Thyroid gland (tissue), 4 donors: ENCODE results near the gene LRRC3B. TPM values are rescaled to one million over a fixed set of nuclear protein-coding genes. Genes with fewer than 3 reads are reported as not detected.

Experiments
- DNase-seq, 2 donors: peaks; one replicate each; pipeline ENCODE4 v3.0.0-alpha.2; 2019
- H3K27ac ChIP-seq, 3 donors: fragments of 200-600 bp; sonication (generic); 1 replicate in 2 of 3; 2 replicates in 1 of 3; pipeline ENCODE4 v1.5.1; 2016 to 2019; ENCODE audit warnings: mild to moderate bottlenecking in 1 of 3, moderate library complexity in 1 of 3
- H3K27me3 ChIP-seq: fragments of 200-600 bp; sonication (generic); one replicate; pipeline ENCODE4 v1.5.1; 2019
- H3K36me3 ChIP-seq, 2 donors: fragments of 200-600 bp; sonication (generic); one replicate each; pipeline ENCODE4 v1.5.1; 2016 to 2019
- H3K4me1 ChIP-seq, 2 donors: fragments of 200-600 bp; sonication (generic); one replicate each; pipeline ENCODE4 v1.5.1; 2017 to 2019
- H3K4me3 ChIP-seq, 3 donors: fragments of 200-600 bp; sonication (generic); replicated peaks in 1 of 3; 1 replicate in 2 of 3; 2 replicates in 1 of 3; pipeline ENCODE4 v1.5.1; 2016; ENCODE audit warnings: mild to moderate bottlenecking in 1 of 3
- H3K9me3 ChIP-seq: fragments of 200-600 bp; sonication (generic); one replicate; pipeline ENCODE4 v1.5.1; 2017
- CTCF ChIP-seq, 6 experiments: fragments of 200-600 bp in 3 of 6; fragments of 450-650 bp in 3 of 6; sonication (generic) in 3 of 6; IDR thresholded peaks; one replicate each; pipeline ENCODE4 v1.5.1; 2016 to 2019; ENCODE audit warnings: antibody characterized with exemption in 6 of 6, mild to moderate bottlenecking in 2 of 6, inconsistent platforms in 1 of 6, moderate library complexity in 1 of 6
- POLR2A ChIP-seq, 2 donors: fragments of 450-650 bp; IDR thresholded peaks; one replicate each; pipeline ENCODE4 v1.6.1; 2017; ENCODE audit warnings: antibody characterized with exemption in 2 of 2, mild to moderate bottlenecking in 2 of 2, moderate library complexity in 1 of 2
- WGBS, 2 donors: methylation state at CpG; one replicate each; pipeline ENCODE4 v1.1.5; 2017; 5-methylcytosine and 5-hydroxymethylcytosine counted together
- intact Hi-C: fragments of 100-400 bp; cut with DNase I; formaldehyde crosslinking; loops from one replicate; pipeline ENCODE4 v1.15.1; 2023
- total RNA-seq, 4 donors: library from RNA; depleted of rRNA; stranded (reverse); fragments of >200 nt; gene quantifications; one replicate each; pipeline ENCODE4 v1.2.3, GENCODE V29; 2016

The LRRC3B gene
- total RNA-seq, 4 donors from 2014 or later: under 0.01 TPM; not detected in 3

GRCh38 chr3:26614006-26614685 is 8.4 kb upstream of the LRRC3B start:
- no peak overlapping the region for H3K4me3 ChIP-seq
- no peaks in the 10 kb centered on the region for H3K36me3 ChIP-seq
- no peak for DNase-seq
- no peak for TF ChIP-seq CTCF (IDR thresholded peaks at IDR 0.05)
- no peak for TF ChIP-seq POLR2A (IDR thresholded peaks at IDR 0.05)
- 68 to 77% methylated on average over 8 of the region's 8 CpGs for WGBS, 2 donors
- H3K4me1 ChIP-seq: no peaks in the 10 kb centered on the region
- intact Hi-C loops: no loop called here
- H3K27me3 ChIP-seq: no peaks in the 10 kb centered on the region
- H3K9me3 ChIP-seq: no peaks in the 10 kb centered on the region
- H3K27ac ChIP-seq: no peak overlapping the region

GRCh38 chr3:26621176-26621575 is 1.4 kb upstream of the LRRC3B start:
- DNase-seq: peak in 1 of 2 donors; percentile 8
- H3K36me3 ChIP-seq: no peaks in the 10 kb centered on the region
- H3K9me3 ChIP-seq: no peaks in the 10 kb centered on the region
- intact Hi-C loops: no loop called here
- H3K4me1 ChIP-seq: peaks cover 14 to 17% of the 10 kb centered on the region in 2 donors
- no peak overlapping the region for H3K4me3 ChIP-seq
- TF ChIP-seq CTCF (IDR thresholded peaks at IDR 0.05): no peak
- TF ChIP-seq POLR2A (IDR thresholded peaks at IDR 0.05): no peak
- no peak overlapping the region for H3K27ac ChIP-seq
- H3K27me3 ChIP-seq: no peaks in the 10 kb centered on the region

GRCh38 chr3:26621906-26622620 is 509 bp upstream of the LRRC3B start:
- peaks cover 14 to 17% of the 10 kb centered on the region in 2 donors for H3K4me1 ChIP-seq
- no peaks in the 10 kb centered on the region for H3K9me3 ChIP-seq
- DNase-seq: no peak
- TF ChIP-seq CTCF (IDR thresholded peaks at IDR 0.05) (no peak), POLR2A (IDR thresholded peaks at IDR 0.05) (no peak)
- intact Hi-C loops: no loop called here
- no peak overlapping the region for H3K4me3 ChIP-seq
- no peaks in the 10 kb centered on the region for H3K27me3 ChIP-seq
- no peaks in the 10 kb centered on the region for H3K36me3 ChIP-seq
- H3K27ac ChIP-seq: no peak overlapping the region
- WGBS, 2 donors: 12 to 13% methylated on average over 25 of the region's 25 CpGs

- Histone ChIP-seq H3K4me1 (peaks cover 14 to 17% of the 10 kb centered on the region in 2 donors), H3K4me3 (no peak overlapping the region), H3K27ac (no peak overlapping the region), H3K27me3 (no peaks in the 10 kb centered on the region), H3K36me3 (no peaks in the 10 kb centered on the region), H3K9me3 (no peaks in the 10 kb centered on the region)
- intact Hi-C loops: no loop called here
- peak in 1 of 2 donors; percentile 4 for DNase-seq
- WGBS, 2 donors: 3 to 6% methylated on average over 29 to 33 of the region's 33 CpGs
- TF ChIP-seq POLR2A (IDR thresholded peaks at IDR 0.05) (no peak), CTCF (IDR thresholded peaks at IDR 0.05) (no peak)
Observed at GRCh38 chr3:26623419-26624208, 1.0 kb downstream of the LRRC3B start.
